HG02884 (cell line): Measurements from ENCODE around the gene MAST3.
"Not testable (repeated sequence)": the region's sequence is repeated elsewhere in the genome, so short reads cannot be mapped to it uniquely, and the experiment has no call there.

ENCODE experiments used
- ATAC-seq: cut with Tn5 transposase; IDR thresholded peaks from one replicate; pipeline ENCODE4 v1.9.1; 2021; ENCODE audit warnings: mild to moderate bottlenecking, moderate library complexity; ENCODE audit not compliant: unreplicated experiment

Gene MAST3

DNA sequence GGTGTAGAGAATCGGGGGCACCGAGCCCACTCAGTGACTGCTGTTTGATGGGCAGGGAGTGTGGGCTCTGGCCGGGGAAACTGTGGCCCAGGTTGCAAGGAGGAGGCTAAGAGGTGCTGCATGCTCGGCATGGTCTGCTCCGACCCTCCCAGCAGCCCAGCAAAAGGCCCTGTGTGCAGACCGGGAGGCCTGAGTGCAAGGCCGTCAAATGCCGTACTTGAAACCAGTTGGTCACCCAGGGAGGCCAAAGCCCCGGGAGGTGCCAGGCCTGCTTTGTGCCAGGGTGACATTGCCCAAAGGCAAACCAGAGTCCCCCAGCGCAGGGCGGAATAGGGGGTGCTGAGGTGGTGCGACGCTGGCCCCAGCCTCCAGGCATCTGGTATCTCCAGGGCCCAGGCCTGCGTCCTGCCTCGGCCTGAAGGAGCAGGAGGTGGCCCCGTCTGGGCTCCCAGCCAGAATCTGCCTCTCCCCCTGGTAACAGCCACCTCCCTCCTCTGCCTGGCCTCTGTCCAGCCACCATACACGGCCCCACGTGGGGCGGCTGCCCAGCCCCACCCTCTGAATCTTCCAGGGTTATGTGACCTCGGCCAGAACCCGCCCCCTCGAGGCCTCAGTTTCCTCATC is 59.4 kb downstream of the MAST3 start:
- no peak for ATAC-seq

DNA sequence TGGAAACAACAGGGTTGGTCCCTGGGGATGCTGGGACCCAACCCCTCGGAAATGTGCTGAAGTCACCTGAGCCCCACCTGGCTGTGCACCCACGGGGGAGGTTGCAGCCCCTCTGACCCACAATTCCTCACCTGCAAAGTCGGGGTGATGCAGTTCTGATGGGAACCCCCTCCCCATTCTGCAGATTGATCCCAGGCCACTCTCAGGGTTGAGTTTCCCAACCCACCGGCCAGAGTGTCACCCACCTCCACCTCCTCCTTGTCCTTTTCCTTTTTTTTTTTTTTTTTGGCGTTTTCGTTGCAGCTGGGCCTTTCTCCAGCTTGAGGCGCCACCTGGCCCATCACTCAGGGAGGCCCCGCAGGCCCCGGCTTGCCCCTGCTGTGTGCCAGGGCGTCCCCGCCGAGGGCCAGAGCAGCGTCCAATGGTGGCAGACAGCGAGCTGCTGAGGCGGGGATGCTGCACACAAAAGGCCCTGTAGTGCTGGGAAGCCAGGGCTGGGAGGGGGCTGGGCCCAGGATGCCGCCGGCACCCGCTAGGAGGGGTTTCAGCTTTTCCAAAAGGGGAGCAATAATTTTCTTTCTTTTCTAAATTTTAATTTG is 60.0 kb downstream of the MAST3 start:
- no peak for ATAC-seq

DNA sequence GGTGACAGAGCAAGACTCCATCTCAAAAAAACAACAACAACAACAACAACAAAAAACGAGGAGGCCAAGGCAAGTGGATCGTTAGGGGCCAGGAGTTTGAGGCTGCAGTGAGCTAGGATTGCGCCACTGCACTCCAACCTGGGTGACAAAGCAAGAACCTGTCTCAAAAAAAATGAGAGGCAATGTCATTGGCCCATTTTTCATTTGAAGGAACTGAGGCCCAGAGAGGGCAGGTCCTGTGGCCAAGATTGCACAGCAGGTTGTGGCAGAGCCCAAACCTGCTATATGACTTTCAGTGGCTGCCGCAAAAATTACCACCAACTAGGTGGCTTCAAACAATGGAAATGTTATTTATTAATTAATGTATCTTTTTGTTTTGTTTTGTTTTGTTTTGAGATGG is 60.9 kb downstream of the MAST3 start:
- ATAC-seq: no peak

DNA sequence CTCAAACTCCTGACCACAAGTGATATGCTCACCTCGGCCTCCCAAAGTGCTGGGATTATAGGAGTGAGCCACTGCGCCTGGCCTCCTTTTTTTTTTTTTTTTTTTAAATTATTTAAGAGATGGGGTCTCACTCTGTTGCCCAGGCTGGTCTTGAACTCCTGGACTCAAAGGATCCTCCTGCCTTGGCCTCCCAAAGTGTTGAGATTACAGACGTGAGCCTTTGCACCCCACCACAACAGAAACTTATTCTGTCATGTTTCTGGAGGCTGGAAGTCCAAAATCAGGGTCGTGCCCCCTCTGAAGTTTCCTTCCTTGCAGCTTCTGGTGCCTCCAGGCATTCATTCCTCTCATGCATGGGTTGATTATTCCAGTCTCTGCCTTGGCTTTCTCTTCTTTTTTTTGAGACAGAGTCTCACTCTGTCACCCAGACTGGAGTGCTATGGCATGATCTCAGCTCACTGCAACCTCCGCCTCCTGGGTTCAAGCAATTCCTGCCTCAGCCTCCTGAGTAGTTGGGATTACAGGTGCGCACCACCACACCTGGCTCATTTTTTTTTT is 61.6 kb downstream of the MAST3 start:
- ATAC-seq: not testable (repeated sequence)

DNA sequence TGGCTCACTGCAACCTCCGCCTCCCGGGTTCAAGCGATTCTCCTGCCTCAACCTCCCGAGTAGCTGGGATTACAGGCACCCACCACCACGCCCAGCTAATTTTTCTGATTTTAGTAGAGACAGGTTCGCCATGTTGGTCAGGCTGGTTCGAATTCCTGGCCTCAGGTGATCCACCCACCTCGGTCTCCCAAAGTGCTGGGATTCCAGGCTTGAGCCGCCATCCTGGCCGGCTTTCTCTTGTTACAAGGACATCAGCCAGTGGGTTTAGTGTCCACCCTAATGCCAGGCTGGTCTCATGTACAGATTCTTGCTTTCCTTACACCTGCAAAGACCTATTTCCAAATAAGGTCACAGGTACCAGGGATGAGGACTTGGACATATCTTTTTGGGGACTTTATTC is 62.2 kb downstream of the MAST3 start:
- ATAC-seq: no peak

DNA sequence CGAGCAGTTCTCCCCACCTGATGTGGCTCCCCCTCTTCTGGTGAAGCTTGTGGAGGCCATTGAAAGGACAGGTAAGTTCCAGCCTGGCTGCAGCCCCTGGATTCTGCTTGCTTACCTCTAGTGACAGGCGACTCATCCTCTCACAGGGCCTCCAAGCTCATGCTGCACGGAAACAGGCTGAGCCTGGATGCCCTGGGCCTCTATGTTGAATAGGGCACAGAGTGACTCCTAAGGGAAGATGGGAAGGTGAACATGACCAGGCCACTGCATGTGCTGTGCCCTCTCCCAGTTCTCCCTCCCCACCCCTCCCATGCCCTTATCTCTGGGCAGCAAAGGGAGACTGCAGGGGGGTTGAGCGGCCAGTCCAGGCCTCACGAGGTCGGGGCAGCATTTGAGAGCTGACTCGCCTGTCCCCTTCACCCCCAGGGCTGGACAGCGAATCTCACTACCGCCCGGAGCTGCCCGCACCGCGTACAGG is 63.0 kb downstream of the MAST3 start:
- no peak for ATAC-seq

DNA sequence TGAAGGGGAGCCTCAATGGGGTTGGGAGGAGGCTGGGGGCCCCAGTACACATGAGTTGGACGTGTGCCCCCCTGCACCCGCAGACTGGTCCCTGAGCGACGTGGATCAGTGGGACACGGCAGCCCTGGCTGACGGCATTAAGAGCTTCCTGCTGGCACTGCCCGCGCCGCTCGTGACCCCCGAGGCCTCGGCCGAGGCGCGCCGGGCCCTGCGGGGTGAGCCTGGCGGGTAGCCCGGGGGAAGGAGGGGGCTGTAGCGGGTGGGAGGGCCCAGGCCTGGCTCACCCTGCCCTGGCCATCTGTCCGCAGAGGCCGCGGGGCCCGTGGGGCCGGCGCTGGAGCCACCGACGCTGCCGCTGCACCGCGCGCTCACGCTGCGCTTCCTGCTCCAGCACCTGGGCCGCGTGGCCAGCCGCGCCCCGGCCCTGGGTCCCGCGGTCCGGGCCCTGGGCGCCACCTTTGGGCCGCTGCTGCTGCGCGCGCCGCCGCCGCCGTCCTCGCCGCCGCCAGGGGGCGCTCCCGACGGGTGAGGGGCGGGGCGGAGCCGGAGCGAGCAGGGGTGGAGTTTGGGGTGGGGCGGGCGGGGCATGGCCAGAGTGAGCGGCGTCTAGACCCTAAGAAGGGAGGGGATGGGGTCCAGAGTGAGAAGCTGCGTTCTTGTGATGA is 63.5 kb downstream of the MAST3 start:
- ATAC-seq: peak; percentile 47

DNA sequence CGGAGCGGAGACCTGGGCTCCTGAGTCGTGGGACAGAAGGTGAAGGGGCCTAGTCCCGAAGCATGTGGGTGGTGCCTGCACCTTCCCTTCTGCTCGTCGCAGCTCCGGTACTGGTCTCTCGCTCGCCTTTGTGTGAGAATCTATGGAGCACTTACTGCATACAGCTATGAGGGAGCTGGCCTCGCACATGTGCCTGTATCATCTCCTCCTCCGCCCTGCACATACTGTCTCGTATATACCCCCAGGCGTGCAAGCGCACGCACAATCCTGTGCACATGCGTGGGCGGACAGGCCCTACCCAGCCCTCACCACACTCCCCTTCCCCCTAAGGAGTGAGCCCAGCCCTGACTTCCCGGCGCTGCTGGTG is 64.0 kb downstream of the MAST3 start:
- ATAC-seq: no peak

DNA sequence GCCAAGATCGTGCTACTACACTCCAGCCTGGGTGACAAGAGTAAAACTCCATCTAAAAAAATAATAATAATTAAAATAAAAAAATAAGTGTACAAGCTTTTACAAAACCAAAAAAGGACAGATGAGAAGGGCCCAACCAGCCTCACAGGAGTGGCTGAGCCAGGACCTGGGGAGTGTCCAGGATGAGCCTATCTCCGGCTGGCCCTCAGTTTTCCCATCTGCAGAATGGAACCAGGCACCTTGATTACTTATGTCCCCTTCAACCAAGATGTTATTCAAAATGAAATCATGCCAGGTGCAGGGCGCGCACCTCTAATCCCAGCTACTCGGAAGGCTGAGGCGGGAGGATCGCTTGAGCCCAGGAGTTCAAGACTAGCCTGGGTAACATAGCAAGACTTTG is 66.5 kb downstream of the MAST3 start:
- ATAC-seq: no peak

DNA sequence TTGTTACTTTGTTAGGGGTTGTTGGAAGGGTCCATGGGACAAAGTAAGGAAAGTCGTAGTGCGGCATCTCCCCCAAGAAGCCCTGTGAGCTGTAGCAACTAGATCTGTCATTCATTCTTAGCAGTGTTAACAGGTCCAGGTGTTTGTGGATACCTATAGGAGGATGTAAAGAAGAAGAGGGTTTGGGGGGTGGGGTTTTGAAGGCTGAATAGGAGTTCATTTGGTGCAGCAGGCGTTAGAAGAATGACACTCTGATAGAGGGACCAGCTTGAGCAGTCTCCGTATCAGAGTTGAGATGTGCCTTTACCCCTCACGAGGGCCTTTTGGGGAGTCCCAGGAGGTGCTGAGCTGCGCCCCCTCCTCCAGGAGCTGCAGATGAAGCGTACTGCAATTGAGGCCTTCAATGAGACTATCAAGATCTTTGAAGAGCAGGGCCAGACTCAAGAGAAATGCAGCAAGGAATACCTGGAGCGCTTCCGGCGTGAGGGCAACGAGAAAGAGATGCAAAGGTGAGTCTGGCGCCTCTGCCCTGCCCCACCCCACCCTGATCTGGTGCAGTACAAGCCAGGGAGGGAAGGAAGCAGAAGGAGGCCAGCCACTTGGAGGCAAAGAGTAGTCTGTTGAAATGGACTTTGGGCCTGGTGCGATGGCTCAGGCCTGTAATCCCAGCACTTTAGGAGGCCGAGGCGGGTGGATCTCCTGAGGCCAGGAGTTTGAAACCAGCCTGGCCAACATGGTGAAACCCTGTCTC is 68.4 kb downstream of the MAST3 start:
- no peak for ATAC-seq

DNA sequence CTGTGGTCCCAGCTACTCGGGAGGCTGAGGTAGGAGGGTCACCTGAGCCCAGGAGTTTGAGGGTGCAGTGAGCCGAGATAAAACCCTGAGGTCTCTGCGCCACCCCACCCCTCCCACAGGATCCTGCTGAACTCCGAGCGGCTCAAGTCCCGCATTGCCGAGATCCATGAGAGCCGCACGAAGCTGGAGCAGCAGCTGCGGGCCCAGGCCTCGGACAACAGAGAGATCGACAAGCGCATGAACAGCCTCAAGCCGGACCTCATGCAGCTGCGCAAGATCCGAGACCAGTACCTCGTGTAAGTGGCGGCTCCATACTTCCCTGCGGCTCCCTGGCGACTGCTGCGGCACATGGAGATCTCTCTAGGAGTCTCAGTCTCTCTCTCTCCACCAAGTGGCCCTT is 69.4 kb downstream of the MAST3 start:
- ATAC-seq: no peak

DNA sequence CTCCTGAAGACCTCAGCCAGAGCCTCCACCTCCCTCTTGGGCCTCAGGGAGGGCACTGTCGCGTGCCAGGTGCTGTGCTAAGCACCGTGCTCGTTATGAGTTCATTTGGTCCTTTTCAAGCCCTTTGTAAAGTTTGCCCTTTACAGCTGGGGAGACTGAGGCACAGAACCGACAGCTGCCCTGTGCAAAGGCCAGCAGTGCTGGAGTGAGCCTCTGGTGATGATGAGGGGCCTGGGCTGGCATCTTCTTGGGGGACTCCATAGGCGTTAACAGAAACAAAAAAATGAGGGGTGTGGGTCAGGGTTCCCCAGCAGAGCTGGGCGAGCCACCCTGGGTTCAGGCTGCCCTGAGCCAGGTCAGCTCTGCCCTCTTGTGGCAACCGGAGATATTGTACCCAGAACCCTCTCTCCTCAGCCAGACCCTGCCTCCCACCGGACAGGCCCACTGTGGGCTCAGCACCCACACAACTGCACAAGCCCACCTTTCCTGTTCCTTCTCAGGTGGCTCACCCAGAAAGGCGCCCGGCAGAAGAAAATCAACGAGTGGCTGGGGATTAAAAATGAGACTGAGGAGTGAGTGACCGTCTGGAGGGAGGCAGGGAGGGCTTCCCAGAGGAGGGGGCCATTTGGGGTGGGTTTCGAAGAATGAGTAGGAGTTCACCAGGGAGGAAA is 70.5 kb downstream of the MAST3 start:
- no peak for ATAC-seq

DNA sequence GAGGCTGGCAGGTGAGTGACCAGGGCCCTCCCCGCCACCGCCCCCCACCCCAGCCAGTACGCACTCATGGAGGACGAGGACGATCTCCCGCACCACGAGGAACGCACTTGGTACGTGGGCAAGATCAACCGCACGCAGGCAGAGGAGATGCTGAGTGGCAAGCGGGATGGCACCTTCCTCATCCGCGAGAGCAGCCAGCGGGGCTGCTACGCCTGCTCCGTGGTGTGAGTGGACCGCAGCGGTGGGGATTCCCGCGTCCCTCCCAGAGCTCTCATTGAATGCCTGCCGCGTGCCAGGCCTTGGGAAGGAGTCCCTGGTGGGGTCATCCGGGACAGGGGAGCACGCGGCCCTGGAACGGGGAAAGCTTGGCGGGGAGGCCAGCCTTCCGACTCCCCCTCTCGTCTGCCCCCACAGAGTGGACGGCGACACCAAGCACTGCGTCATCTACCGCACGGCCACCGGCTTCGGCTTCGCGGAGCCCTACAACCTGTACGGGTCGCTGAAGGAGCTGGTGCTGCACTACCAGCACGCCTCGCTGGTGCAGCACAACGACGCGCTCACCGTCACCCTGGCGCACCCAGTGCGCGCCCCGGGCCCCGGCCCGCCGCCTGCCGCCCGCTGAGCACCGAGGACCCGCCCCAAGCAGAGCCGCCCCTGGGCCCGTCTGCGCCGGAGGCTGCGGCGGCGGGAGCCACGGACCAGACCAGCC is 71.2 kb downstream of the MAST3 start:
- ATAC-seq: no peak

DNA sequence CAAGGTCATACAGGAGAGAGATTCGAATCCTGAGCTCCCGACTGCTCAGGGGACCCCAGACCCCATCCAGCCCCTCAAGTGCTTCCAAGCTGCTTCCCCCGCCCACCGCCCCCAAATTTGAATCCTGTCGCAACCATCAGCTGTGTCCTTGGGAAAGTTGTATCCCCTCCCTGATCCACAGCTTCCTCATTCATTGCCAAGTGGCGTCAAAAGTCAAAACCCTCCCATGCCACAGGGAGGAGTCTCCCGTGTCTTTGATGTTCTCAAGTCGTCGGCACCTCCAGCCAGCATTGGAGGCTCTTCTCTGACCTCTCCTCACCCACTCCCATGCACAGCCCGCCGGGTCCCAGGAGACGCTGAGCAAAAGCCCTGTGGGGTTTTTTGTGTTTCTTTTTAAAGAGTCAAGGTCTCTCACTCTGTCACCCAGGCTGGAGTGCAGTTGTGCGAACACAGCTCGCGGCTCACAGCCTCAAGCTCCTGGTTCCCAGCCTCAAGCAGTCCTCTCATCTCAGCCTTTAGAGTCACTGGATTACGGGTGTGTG is 73.2 kb downstream of the MAST3 start:
- ATAC-seq: no peak

DNA sequence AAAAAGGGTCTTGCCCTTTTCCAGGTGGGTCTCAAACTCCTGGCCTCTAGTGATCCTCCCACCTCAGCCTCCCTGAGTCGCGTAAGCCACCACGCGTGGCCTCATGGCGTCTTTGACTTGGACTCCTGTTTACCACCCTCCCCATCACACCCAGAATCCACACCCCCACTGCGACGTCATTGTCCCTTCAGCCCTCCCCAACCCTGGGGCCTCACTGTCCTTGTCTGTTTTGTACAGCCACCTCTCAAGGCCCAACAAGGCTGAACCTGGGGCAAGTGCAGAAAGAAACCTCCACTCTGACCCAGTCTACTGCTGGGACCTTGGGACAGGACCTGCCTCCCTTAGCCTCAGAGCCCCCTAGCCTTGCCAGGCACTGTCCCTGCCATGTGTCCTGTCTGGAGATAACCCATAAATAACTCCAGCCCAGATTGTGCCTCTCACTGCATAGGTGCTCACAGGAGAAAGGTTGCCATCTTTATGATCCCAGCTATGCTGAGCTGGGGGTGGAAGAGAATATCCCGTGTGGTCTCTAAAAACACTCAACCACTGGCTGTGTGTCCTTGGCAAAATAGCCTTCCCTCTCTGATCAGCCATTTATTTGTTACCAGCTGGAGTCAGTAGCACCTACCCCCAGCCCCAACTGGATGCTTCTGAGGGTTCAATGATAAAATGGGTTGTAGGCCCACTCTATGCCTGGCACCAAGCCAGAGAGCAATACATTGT is 74.2 kb downstream of the MAST3 start:
- no peak for ATAC-seq

DNA sequence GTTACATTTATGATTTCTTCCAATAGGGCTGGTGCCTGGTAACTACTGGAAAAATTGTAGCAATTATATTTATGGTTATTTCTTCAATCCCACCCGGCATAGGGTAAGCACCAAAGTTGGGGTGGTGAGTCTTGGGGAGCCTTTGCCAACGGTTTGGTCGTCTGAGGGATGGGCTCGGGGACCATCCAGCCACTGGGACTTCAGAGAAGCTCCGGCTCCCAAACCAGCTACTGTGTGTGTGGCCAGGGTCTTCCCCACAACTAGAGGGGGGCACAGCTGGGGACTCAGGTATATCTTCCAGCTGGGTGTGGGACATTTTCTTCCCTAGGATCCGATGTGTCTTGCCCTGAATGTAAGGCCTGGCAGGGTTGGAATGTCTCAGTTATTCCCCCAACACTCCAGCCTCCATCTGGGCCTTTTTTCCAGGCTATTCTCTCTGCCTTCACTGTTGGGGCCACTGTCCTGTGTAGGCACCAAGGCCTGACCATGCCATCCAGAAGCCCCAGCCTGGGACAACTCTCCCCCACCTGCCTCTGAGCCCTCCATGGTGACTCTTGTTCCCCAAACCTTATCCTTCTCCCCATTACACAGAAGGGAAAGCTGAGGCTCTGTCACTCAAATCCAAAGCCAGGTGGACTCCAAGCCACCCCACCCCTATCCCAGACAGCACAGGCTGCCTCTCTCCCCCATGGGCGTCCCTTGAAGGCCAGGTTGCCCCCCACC is 74.9 kb downstream of the MAST3 start:
- no peak for ATAC-seq

DNA sequence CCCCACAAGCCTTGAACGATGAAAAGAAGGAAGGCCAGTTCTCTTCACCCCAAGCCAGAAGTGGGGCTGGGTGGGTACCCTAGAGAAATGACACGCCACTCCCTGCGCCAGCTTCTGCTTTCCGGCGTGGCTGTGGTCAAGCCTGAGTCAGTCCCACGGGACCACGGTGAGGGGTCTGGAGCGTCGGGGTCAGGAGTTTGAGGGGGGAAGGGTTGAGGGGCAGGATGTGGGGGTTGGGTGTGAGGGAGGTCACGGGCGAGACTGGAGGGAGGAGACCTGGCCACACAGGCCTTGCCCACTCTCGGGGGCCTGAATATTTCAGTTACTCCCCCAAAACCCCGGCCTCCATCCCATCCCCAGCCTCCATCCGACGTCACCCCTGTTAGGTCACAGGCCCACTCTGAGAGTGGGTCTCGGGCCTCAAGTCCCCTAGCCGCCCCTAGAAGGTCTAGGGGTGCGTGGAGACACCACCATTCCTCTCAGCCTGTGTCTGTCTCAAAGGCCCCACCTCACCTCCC is 75.5 kb downstream of the MAST3 start:
- ATAC-seq: peak; percentile 3

DNA sequence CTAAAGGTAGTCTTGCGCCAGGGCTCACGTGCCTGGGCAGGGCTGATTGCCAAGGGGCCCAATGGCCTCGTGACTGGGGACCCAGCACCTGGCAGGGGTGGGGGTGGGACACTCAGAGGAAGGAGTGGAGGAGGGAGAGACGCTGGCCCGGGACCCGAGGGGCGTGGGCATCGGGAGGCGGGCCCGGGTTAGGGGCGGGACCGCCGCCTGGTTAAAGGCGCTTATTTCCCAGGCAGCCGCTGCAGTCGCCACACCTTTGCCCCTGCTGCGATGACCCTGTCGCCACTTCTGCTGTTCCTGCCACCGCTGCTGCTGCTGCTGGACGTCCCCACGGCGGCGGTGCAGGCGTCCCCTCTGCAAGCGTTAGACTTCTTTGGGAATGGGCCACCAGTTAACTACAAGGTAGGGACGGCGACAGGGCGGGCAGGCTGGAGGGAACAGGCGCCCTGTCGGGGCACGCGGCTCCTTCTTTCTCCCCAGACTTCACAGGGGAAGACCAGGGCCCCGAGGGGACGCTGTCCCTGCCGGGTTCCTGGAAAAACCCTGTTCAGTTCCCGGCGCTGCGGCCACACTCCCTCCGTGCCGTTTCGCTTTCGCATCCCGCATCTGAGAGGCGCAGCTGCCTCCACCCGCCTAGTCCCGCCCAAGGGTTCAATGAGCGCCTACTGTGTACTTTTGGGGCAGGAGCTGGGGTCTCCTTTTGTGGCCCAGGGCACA is 76.2 kb downstream of the MAST3 start, which contains the start of gene IFI30:
Gene IFI30, plus strand, starts transcription at position 242 of the 717 bp plus-strand sequence. Its CDS starts 29 bp downstream, at position 271.
- ATAC-seq: peak; percentile 30
